ENCODE results near the gene ITCH. TPM values are rescaled to one million over a fixed set of nuclear protein-coding genes. Genes with fewer than 3 reads are reported as not detected.
A peak's percentile ranks its signal among the peaks of the same experiment; 100 is the strongest.

ITCH gene
- total and polyA plus RNA-seq, 7 experiments from 2014 or later = 14.6 to 70.4 (median 58.9) TPM

GRCh38 chr20:34528921-34529297, 165.8 kb downstream of the ITCH start:
- Mint-ChIP-seq H3K27ac (no peak overlapping the region), H3K27me3 (no peaks in the 10 kb centered on the region), H3K36me3 (peaks cover 0 to 26% (median 6%) of the 10 kb centered on the region in 5 donors), H3K9me3 (no peaks in the 10 kb centered on the region), H3K4me3 (no peak overlapping the region), H3K4me1 (peaks cover 8 to 33% (median 18%) of the 10 kb centered on the region in 7 donors)
- ChIA-PET CTCF (no interaction called here), POLR2A (no interaction called here)
- H3K9me3 ChIP-seq (ENCODE audit: control insufficient read depth in 2 of 3, low read length in 3 of 3) = no peaks in the 10 kb centered on the region
- no peak for DNase-seq
- intact Hi-C loops (cut with micrococcal nuclease) = no loop called here
- H3K27me3 ChIP-seq (ENCODE audit: control insufficient read depth in 2 of 2, insufficient read depth in 2 of 2, low read length in 2 of 2) = no peaks in the 10 kb centered on the region
- H3K27ac ChIP-seq (ENCODE audit: low read depth, low read length) = no peak overlapping the region
- ATAC-seq = no peak
- H3K4me1 ChIP-seq (ENCODE audit: control insufficient read depth in 2 of 2, insufficient read depth in 2 of 2, low read length in 2 of 2) = no peaks in the 10 kb centered on the region
- H3K4me3 ChIP-seq (ENCODE audit: low read length) = no peak overlapping the region
- peaks cover 15 to 78% (median 15%) of the 10 kb centered on the region in 3 experiments for H3K36me3 ChIP-seq (ENCODE audit: control insufficient read depth in 2 of 3, insufficient read depth in 3 of 3, low read length in 3 of 3)

- H3K36me3 Mint-ChIP-seq = peaks cover 0 to 32% (median 6%) of the 10 kb centered on the region in 5 donors
- no peak for ATAC-seq
- Histone ChIP-seq H3K27me3 (ENCODE audit: control insufficient read depth in 2 of 2, insufficient read depth in 2 of 2, low read length in 2 of 2) (no peaks in the 10 kb centered on the region), H3K4me3 (ENCODE audit: low read length) (no peak overlapping the region), H3K4me1 (ENCODE audit: control insufficient read depth in 2 of 2, insufficient read depth in 2 of 2, low read length in 2 of 2) (no peaks in the 10 kb centered on the region), H3K27ac (ENCODE audit: low read depth, low read length) (no peak overlapping the region), H3K9me3 (ENCODE audit: control insufficient read depth in 2 of 3, low read length in 3 of 3) (no peaks in the 10 kb centered on the region), H3K36me3 (ENCODE audit: control insufficient read depth in 2 of 3, insufficient read depth in 3 of 3, low read length in 3 of 3) (peaks cover 15 to 82% (median 17%) of the 10 kb centered on the region in 3 experiments)
- no peak overlapping the region for H3K27ac Mint-ChIP-seq
- H3K4me1 Mint-ChIP-seq = peaks cover 5 to 27% (median 14%) of the 10 kb centered on the region in 7 donors
- no peak overlapping the region for H3K4me3 Mint-ChIP-seq
- ChIA-PET CTCF (interaction anchor here (0.6 kb wide), 1 partner anchor 121 kb away, joined by 3 read pairs; no protein-coding TSS in a partner anchor), POLR2A (interaction anchor here (1.1 kb wide), 1 partner anchor 14 kb away, joined by 3 read pairs; the partner anchor contains the start of gene DYNLRB1)
- DNase-seq = no peak
- H3K27me3 Mint-ChIP-seq = no peaks in the 10 kb centered on the region
- intact Hi-C loops (cut with micrococcal nuclease) = no loop called here
- no peaks in the 10 kb centered on the region for H3K9me3 Mint-ChIP-seq
Measured at GRCh38 chr20:34529742-34530141, 166.7 kb downstream of the ITCH start.

GRCh38 chr20:34530342-34530741, 167.3 kb downstream of the ITCH start:
- Mint-ChIP-seq H3K27me3 (no peaks in the 10 kb centered on the region), H3K9me3 (no peaks in the 10 kb centered on the region), H3K36me3 (peaks cover 0 to 37% (median 7%) of the 10 kb centered on the region in 5 donors), H3K4me3 (no peak overlapping the region), H3K27ac (peak overlapping the region in 2 of 9 donors; percentile 8 to 77), H3K4me1 (peaks cover 5 to 24% (median 14%) of the 10 kb centered on the region in 7 donors)
- H3K36me3 ChIP-seq (ENCODE audit: control insufficient read depth in 2 of 3, insufficient read depth in 3 of 3, low read length in 3 of 3) = peaks cover 15 to 85% (median 22%) of the 10 kb centered on the region in 3 experiments
- CTCF ChIA-PET = interaction anchor here (0.6 kb wide), 1 partner anchor 122 kb away, joined by 3 read pairs; no protein-coding TSS in a partner anchor
- POLR2A ChIA-PET = interaction anchor here (1.1 to 1.3 kb wide), 2 partner anchors 14 to 28 kb away, joined by 3 to 4 read pairs; partner anchors contain the start of genes DYNLRB1 and MAP1LC3A
- H3K4me3 ChIP-seq (ENCODE audit: low read length) = no peak overlapping the region
- no peaks in the 10 kb centered on the region for H3K27me3 ChIP-seq (ENCODE audit: control insufficient read depth in 2 of 2, insufficient read depth in 2 of 2, low read length in 2 of 2)
- H3K9me3 ChIP-seq (ENCODE audit: control insufficient read depth in 2 of 3, low read length in 3 of 3) = no peaks in the 10 kb centered on the region
- DNase-seq (no peak), ATAC-seq (no peak)
- intact Hi-C loops (cut with micrococcal nuclease) = no loop called here
- H3K4me1 ChIP-seq (ENCODE audit: control insufficient read depth in 2 of 2, insufficient read depth in 2 of 2, low read length in 2 of 2) = no peaks in the 10 kb centered on the region
- H3K27ac ChIP-seq (ENCODE audit: low read depth, low read length) = no peak overlapping the region

- Histone ChIP-seq H3K9me3 (ENCODE audit: control insufficient read depth in 2 of 3, low read length in 3 of 3) (no peaks in the 10 kb centered on the region), H3K4me1 (ENCODE audit: control insufficient read depth in 2 of 2, insufficient read depth in 2 of 2, low read length in 2 of 2) (no peaks in the 10 kb centered on the region), H3K36me3 (ENCODE audit: control insufficient read depth in 2 of 3, insufficient read depth in 3 of 3, low read length in 3 of 3) (peaks cover 15 to 88% (median 22%) of the 10 kb centered on the region in 3 experiments), H3K27me3 (ENCODE audit: control insufficient read depth in 2 of 2, insufficient read depth in 2 of 2, low read length in 2 of 2) (no peaks in the 10 kb centered on the region), H3K4me3 (ENCODE audit: low read length) (no peak overlapping the region), H3K27ac (ENCODE audit: low read depth, low read length) (no peak overlapping the region)
- no peak overlapping the region for H3K4me3 Mint-ChIP-seq
- ChIA-PET CTCF (interaction anchor here (1.2 kb wide), 1 partner anchor 8 kb away, joined by 3 read pairs; no protein-coding TSS in a partner anchor), POLR2A (no interaction called here)
- no peaks in the 10 kb centered on the region for H3K9me3 Mint-ChIP-seq
- intact Hi-C loops (cut with micrococcal nuclease) = no loop called here
- H3K27ac Mint-ChIP-seq = peak overlapping the region in 2 of 9 donors; percentile 23 to 59
- peaks cover 4 to 22% (median 9%) of the 10 kb centered on the region in 7 donors for H3K4me1 Mint-ChIP-seq
- H3K27me3 Mint-ChIP-seq = no peaks in the 10 kb centered on the region
- no peak for ATAC-seq
- DNase-seq = no peak
- peaks cover 0 to 35% (median 10%) of the 10 kb centered on the region in 5 donors for H3K36me3 Mint-ChIP-seq
Measured at GRCh38 chr20:34531608-34532265, 168.7 kb downstream of the ITCH start.

- intact Hi-C loops (cut with micrococcal nuclease) = no loop called here
- Histone ChIP-seq H3K4me3 (ENCODE audit: low read length) (no peak overlapping the region), H3K36me3 (ENCODE audit: control insufficient read depth in 2 of 3, insufficient read depth in 3 of 3, low read length in 3 of 3) (peaks cover 10 to 88% (median 18%) of the 10 kb centered on the region in 3 experiments), H3K27ac (ENCODE audit: low read depth, low read length) (no peak overlapping the region), H3K4me1 (ENCODE audit: control insufficient read depth in 2 of 2, insufficient read depth in 2 of 2, low read length in 2 of 2) (no peaks in the 10 kb centered on the region), H3K9me3 (ENCODE audit: control insufficient read depth in 2 of 3, low read length in 3 of 3) (no peaks in the 10 kb centered on the region), H3K27me3 (ENCODE audit: control insufficient read depth in 2 of 2, insufficient read depth in 2 of 2, low read length in 2 of 2) (no peaks in the 10 kb centered on the region)
- DNase-seq = no peak
- ATAC-seq = no peak
- Mint-ChIP-seq H3K4me3 (no peak overlapping the region), H3K4me1 (peaks cover 4 to 25% (median 9%) of the 10 kb centered on the region in 7 donors), H3K27me3 (no peaks in the 10 kb centered on the region), H3K36me3 (peaks cover 0 to 35% (median 8%) of the 10 kb centered on the region in 5 donors), H3K9me3 (no peaks in the 10 kb centered on the region), H3K27ac (no peak overlapping the region)
- CTCF ChIA-PET = no interaction called here
- POLR2A ChIA-PET = interaction anchor here (0.5 kb wide), 1 partner anchor 227 kb away, joined by 3 read pairs; no protein-coding TSS in a partner anchor
Measured at GRCh38 chr20:34532320-34532719, 169.2 kb downstream of the ITCH start.

GRCh38 chr20:34532756-34533155, 169.7 kb downstream of the ITCH start:
- peaks cover 4 to 25% (median 9%) of the 10 kb centered on the region in 7 donors for H3K4me1 Mint-ChIP-seq
- Histone ChIP-seq H3K9me3 (ENCODE audit: control insufficient read depth in 2 of 3, low read length in 3 of 3) (no peaks in the 10 kb centered on the region), H3K4me3 (ENCODE audit: low read length) (no peak overlapping the region), H3K27ac (ENCODE audit: low read depth, low read length) (no peak overlapping the region), H3K4me1 (ENCODE audit: control insufficient read depth in 2 of 2, insufficient read depth in 2 of 2, low read length in 2 of 2) (no peaks in the 10 kb centered on the region), H3K27me3 (ENCODE audit: control insufficient read depth in 2 of 2, insufficient read depth in 2 of 2, low read length in 2 of 2) (no peaks in the 10 kb centered on the region), H3K36me3 (ENCODE audit: control insufficient read depth in 2 of 3, insufficient read depth in 3 of 3, low read length in 3 of 3) (peaks cover 7 to 88% (median 18%) of the 10 kb centered on the region in 3 experiments)
- ATAC-seq (no peak), DNase-seq (no peak)
- H3K4me3 Mint-ChIP-seq = no peak overlapping the region
- no peaks in the 10 kb centered on the region for H3K9me3 Mint-ChIP-seq
- ChIA-PET CTCF (no interaction called here), POLR2A (interaction anchor here (0.5 to 1.1 kb wide), 2 partner anchors 16 to 228 kb away, joined by 3 to 4 read pairs; partner anchors contain the start of gene DYNLRB1)
- no peak overlapping the region for H3K27ac Mint-ChIP-seq
- peaks cover 0 to 35% (median 8%) of the 10 kb centered on the region in 5 donors for H3K36me3 Mint-ChIP-seq
- intact Hi-C loops (cut with micrococcal nuclease) = no loop called here
- H3K27me3 Mint-ChIP-seq = no peaks in the 10 kb centered on the region

Data from naive thymus-derived CD4-positive, alpha-beta T cell (primary cell).